IMR-90 (cell line): ENCODE measurements around the gene RAD51D. TPM values are rescaled to one million over a fixed set of nuclear protein-coding genes. Genes with fewer than 3 reads are reported as not detected.

Source experiments
- ATAC-seq: fragments of 200-7000 bp; cut with Tn5 transposase; 2 replicates; pipeline ENCODE4 v1.9.1; 2020; ENCODE audit warnings: low read depth, mild to moderate bottlenecking, moderate library complexity
- BruUV-seq: library from RNA; stranded (reverse); fragments of 400-500 nt; replicated peaks from 2 replicates; lab custom pipeline; 2021; lab: Mats Ljungman, UMichigan
- CTCF ChIA-PET: fragments of 300-600 bp; formaldehyde crosslinking; extraction: SDS; loops from one replicate; lab custom pipeline; 2021; ENCODE audit warnings: antibody characterized with exemption; lab: Yijun Ruan, JAX
- POLR2A ChIA-PET: fragments of 300-600 bp; sonication (Branson Sonifier 250); formaldehyde crosslinking; loops from one replicate; lab custom pipeline; 2022; ENCODE audit warnings: antibody characterized with exemption; ENCODE audit not compliant: unreplicated experiment; lab: Charles Lee
- DNase-seq: peaks from one replicate; pipeline ENCODE4 v3.0.0; 2013
- H2AFZ ChIP-seq: replicated peaks from 2 replicates; pipeline ENCODE3; 2013; ENCODE audit warnings: low read length, mild to moderate bottlenecking; ENCODE audit not compliant: poor library complexity
- H2AK5ac ChIP-seq: 2 replicates; pipeline ENCODE4 v1.6.1; 2013; ENCODE audit warnings: low read depth, low read length, inconsistent platforms
- H2AK9ac ChIP-seq: replicated peaks from 2 replicates; pipeline ENCODE3; 2013; ENCODE audit warnings: mild to moderate bottlenecking, low read depth, low read length, moderate library complexity; ENCODE audit not compliant: poor library complexity
- H2BK120ac ChIP-seq: 2 replicates; pipeline ENCODE4 v1.6.1; 2013; ENCODE audit warnings: low read depth, low read length, inconsistent platforms
- H2BK15ac ChIP-seq: 3 replicates; pipeline ENCODE4 v1.6.1; 2013; ENCODE audit warnings: low read depth, low read length, inconsistent platforms
- H2BK20ac ChIP-seq: 2 replicates; pipeline ENCODE4 v1.6.1; 2013; ENCODE audit warnings: low read depth, mild to moderate bottlenecking, inconsistent platforms, low read length, moderate library complexity
- H2BK5ac ChIP-seq: 2 replicates; pipeline ENCODE4 v1.6.1; 2013; ENCODE audit warnings: mild to moderate bottlenecking, low read depth, low read length, inconsistent platforms; ENCODE audit not compliant: poor library complexity, severe bottlenecking
- H3K14ac ChIP-seq: replicated peaks from 2 replicates; pipeline ENCODE4 v1.6.1; 2013; ENCODE audit warnings: low read depth, low read length, inconsistent platforms
- H3K18ac ChIP-seq: 2 replicates; pipeline ENCODE4 v1.6.1; 2013; ENCODE audit warnings: low read depth, low read length, control low read depth
- H3K23ac ChIP-seq: 2 replicates; pipeline ENCODE4 v1.6.1; 2013; ENCODE audit warnings: low read depth, low read length, inconsistent platforms
- H3K27ac ChIP-seq: 2 replicates; pipeline ENCODE4 v1.5.1; 2013; ENCODE audit warnings: mild to moderate bottlenecking, control low read depth, low read length; ENCODE audit not compliant: insufficient read depth
- H3K27me3 ChIP-seq: 2 replicates; pipeline ENCODE4 v1.6.1; 2013; ENCODE audit warnings: low read length; ENCODE audit not compliant: control insufficient read depth, insufficient read depth
- H3K36me3 ChIP-seq: 2 replicates; pipeline ENCODE4 v1.6.1; 2013; ENCODE audit warnings: low read length, mixed read lengths; ENCODE audit not compliant: control insufficient read depth, insufficient read depth
- H3K4ac ChIP-seq: 2 replicates; pipeline ENCODE4 v1.6.1; 2013; ENCODE audit warnings: low read depth, low read length, inconsistent platforms
- H3K4me1 ChIP-seq: 2 replicates; pipeline ENCODE4 v1.6.1; 2013; ENCODE audit warnings: low read length, mixed read lengths; ENCODE audit not compliant: control insufficient read depth, insufficient read depth
- H3K4me2 ChIP-seq: 2 replicates; pipeline ENCODE4 v1.6.1; 2013; ENCODE audit warnings: low read depth, mild to moderate bottlenecking, control low read depth, low read length, moderate library complexity
- H3K4me3 ChIP-seq: 2 replicates; pipeline ENCODE4 v1.5.1; 2013; ENCODE audit warnings: low read depth, mild to moderate bottlenecking, control low read depth, low read length, moderate library complexity; ENCODE audit not compliant: insufficient read depth
- H3K56ac ChIP-seq: 2 replicates; pipeline ENCODE4 v1.6.1; 2013; ENCODE audit warnings: low read length, inconsistent platforms; ENCODE audit not compliant: insufficient read depth; ENCODE audit errors: extremely low read depth
- H3K79me1 ChIP-seq, 2 experiments: 2 replicates each; pipeline ENCODE4 v1.6.1; 2013; ENCODE audit warnings: low read length in 2 of 2, inconsistent platforms in 1 of 2, low read depth in 1 of 2
- H3K9ac ChIP-seq: 2 replicates; pipeline ENCODE4 v1.6.1; 2013; ENCODE audit warnings: low read depth, low read length, control low read depth
- H3K9me1 ChIP-seq: 2 replicates; pipeline ENCODE4 v1.6.1; 2013; ENCODE audit warnings: low read length, inconsistent platforms; ENCODE audit not compliant: insufficient read depth
- H3K9me3 ChIP-seq: 2 replicates; pipeline ENCODE4 v1.6.1; 2013; ENCODE audit warnings: low read length; ENCODE audit not compliant: control insufficient read depth, insufficient read depth
- H4K20me1 ChIP-seq: 2 replicates; pipeline ENCODE4 v1.6.1; 2013; ENCODE audit warnings: low read length, inconsistent platforms; ENCODE audit not compliant: insufficient read depth
- H4K5ac ChIP-seq: 2 replicates; pipeline ENCODE4 v1.6.1; 2013; ENCODE audit warnings: mild to moderate bottlenecking, low read depth, low read length, control low read depth
- H4K8ac ChIP-seq, 2 experiments: 2 replicates each; pipeline ENCODE4 v1.6.1; 2013; ENCODE audit warnings: low read depth in 2 of 2, low read length in 2 of 2, control low read depth in 1 of 2, inconsistent platforms in 1 of 2
- H4K91ac ChIP-seq: 2 replicates; pipeline ENCODE4 v1.6.1; 2013; ENCODE audit warnings: low read depth, low read length, inconsistent platforms; ENCODE audit not compliant: insufficient read depth
- BHLHE40 ChIP-seq: fragments of 150-350 bp; IDR thresholded peaks from 2 replicates; pipeline ENCODE4 v1.6.1; 2016; ENCODE audit warnings: mild to moderate bottlenecking, low read depth, low read length
- CHD1 ChIP-seq: IDR thresholded peaks from 2 replicates; pipeline ENCODE4 v1.6.1; 2012; ENCODE audit warnings: low read depth, low read length, improper control_type of control experiment
- FOS ChIP-seq: fragments of 150-350 bp; IDR thresholded peaks from 2 replicates; pipeline ENCODE4 v1.6.1; 2016; ENCODE audit warnings: low read depth, low read length
- RAD21 ChIP-seq: IDR thresholded peaks from 2 replicates; pipeline ENCODE4 v1.6.1; 2012; ENCODE audit warnings: low read length, improper control_type of control experiment
- WGBS, 2 experiments: methylation state at CpG; one replicate each; pipeline versions ENCODE4 v1.1.5 to v1.1.7; 2013; ENCODE audit warnings: missing lambda C conversion rate in 2 of 2; ENCODE audit not compliant: insufficient read length in 1 of 2; ENCODE audit errors: extremely low coverage in 2 of 2; 5-methylcytosine and 5-hydroxymethylcytosine counted together
- dilution Hi-C: fragments of 300-500 bp; cut with HindIII; formaldehyde crosslinking; loops from one replicate; pipeline ENCODE4 v1.14.3; 2018; ENCODE audit warnings: low sequenced_read_pairs; ENCODE audit not compliant: unreplicated experiment
- in situ Hi-C: fragments of 300-500 bp; cut with MboI; formaldehyde crosslinking; loops from 3 replicates; pipeline ENCODE4 v1.14.3; 2019; ENCODE audit warnings: low sequenced_read_pairs, inconsistent platforms, mixed read lengths
- intact Hi-C: fragments of 100-400 bp; cut with micrococcal nuclease; formaldehyde crosslinking; loops from 2 replicates; pipeline ENCODE4 v1.10.0; 2022
- polyA plus RNA-seq, 3 experiments: library from polyadenylated mRNA; depleted of rRNA; stranded (reverse); fragments of >200 nt; gene quantifications; 2 replicates each; pipeline ENCODE4 v1.2.3, GENCODE V29; 2012; ENCODE audit warnings: low replicate concordance in 1 of 3
- total RNA-seq: library from RNA; depleted of rRNA; stranded (reverse); fragments of >200 nt; gene quantifications from 2 replicates; pipeline ENCODE4 v1.2.3, GENCODE V29; 2012
- TF ChIP-seq, protein P1 (sequence below): fragments of 150-350 bp; IDR thresholded peaks from 2 replicates; pipeline ENCODE4 v1.6.1; 2017; ENCODE audit warnings: mild to moderate bottlenecking, antibody characterized with exemption, low read length, low read depth

RAD51D gene
- total and polyA plus RNA-seq, 2 of the 4 experiments (the other 2 are of a cell fraction): 10.8 to 12.7 TPM

DNA sequence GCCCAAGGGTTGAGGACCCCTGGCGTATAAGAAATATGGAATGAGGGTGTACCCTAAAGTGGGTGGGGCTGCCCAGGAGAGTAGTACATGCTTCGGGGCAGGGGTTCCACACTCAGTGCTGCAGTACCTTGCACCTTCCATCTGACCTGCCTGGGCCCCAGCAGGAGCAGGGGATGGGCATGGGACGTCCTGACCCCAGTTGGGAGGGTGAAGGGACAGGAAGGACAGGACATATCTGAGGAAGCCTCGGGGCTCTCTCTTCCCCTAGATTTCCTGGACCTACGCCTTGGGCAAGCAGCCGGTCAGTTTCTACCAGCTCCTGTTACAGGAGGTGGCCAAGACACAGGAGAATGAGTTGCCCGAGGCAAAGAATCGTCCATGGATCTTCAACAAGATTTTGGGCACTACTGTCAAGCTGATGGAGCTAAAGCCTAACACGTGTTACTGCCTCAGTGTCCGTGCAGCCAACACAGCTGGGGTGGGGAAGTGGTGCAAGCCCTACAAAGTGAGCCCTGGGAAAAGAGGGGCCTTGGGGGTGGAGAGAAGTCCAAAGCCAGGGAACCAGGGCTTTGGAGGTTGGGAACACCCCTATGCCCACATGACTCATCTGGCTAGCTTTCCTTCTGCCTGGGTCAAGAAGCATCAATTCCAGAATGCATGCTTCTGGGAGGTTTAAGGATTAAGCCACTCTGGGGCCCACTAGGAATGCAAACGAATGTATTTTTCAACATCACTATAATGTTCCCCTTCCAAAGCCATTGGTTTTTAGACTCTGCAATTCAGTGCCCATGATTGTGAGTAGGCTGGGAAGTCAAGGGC, 9.7 kb upstream of the RAD51D start:
- Histone ChIP-seq H3K4me1 (peaks cover 36% of the 10 kb centered on the region), H4K91ac (peak overlapping the region; percentile 63), H2BK120ac (peak overlapping the region; percentile 85), H3K4me2 (no peak overlapping the region; the same call in 1 of the 2 replicates), H3K56ac (no peak overlapping the region), H4K5ac (peak overlapping the region; percentile 84), H4K8ac (peak overlapping the region; percentile 32 to 52; a peak in 3 of 4 replicates), H3K27me3 (no peaks in the 10 kb centered on the region), H2AK9ac (peak overlapping the region; percentile 89), H3K18ac (peak overlapping the region; percentile 88), H2AK5ac (peak overlapping the region; percentile 95), H3K27ac (peak overlapping the region; percentile 86), H2BK15ac (peak overlapping the region; percentile 57; the same call in 2 of the 3 replicates), H3K4ac (peak overlapping the region; percentile 77), H2BK20ac (peak overlapping the region; percentile 71), H3K14ac (peak overlapping the region; percentile 58), H2AFZ (no peak overlapping the region), H3K9me1 (peaks cover 17% of the 10 kb centered on the region), H3K79me1 (no peaks in the 10 kb centered on the region), H3K36me3 (peaks cover 33% of the 10 kb centered on the region), H3K9me3 (no peaks in the 10 kb centered on the region), H3K9ac (no peak overlapping the region), H4K20me1 (no peaks in the 10 kb centered on the region; the same call in 1 of the 2 replicates), H2BK5ac (peak overlapping the region; percentile 61), H3K4me3 (no peak overlapping the region), H3K23ac (peak overlapping the region; percentile 7; the same call in 1 of the 2 replicates)
- POLR2A ChIA-PET: no interaction called here
- peak; percentile 32 for ATAC-seq
- dilution Hi-C loops (no loop called here), intact Hi-C loops (no loop called here), in situ Hi-C loops (loop anchor here (10.0 kb wide), 2 partner anchors 585 to 705 kb away; no protein-coding TSS in a partner anchor)
- peak; percentile 32 for DNase-seq
- no TSS peak for BruUV-seq
- WGBS, 2 experiments: no CpG with 5 or more reads among the region's 11 CpGs
- CTCF ChIA-PET: interaction anchor here (0.9 kb wide), 1 partner anchor 12 kb away, joined by 4 read pairs; no protein-coding TSS in a partner anchor
- TF ChIP-seq BHLHE40 (no peak), FOS (no peak), CHD1 (no peak), RAD21 (no peak)
- TF ChIP-seq, protein P1, sequence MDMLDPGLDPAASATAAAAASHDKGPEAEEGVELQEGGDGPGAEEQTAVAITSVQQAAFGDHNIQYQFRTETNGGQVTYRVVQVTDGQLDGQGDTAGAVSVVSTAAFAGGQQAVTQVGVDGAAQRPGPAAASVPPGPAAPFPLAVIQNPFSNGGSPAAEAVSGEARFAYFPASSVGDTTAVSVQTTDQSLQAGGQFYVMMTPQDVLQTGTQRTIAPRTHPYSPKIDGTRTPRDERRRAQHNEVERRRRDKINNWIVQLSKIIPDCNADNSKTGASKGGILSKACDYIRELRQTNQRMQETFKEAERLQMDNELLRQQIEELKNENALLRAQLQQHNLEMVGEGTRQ: no peak
